OCI-LY3 (cell line): Measurements from ENCODE around the gene SEC14L6.
"Not testable (repeated sequence)": the region's sequence is repeated elsewhere in the genome, so short reads cannot be mapped to it uniquely, and the experiment has no call there.

ENCODE experiments used
- CTCF ChIP-seq: fragments of 200-600, 300-600 bp; sonication (generic); IDR thresholded peaks from 2 replicates; pipeline ENCODE4 v1.5.1; 2014; ENCODE audit warnings: antibody characterized with exemption, low read length, low read depth
- EZH2phosphoT487 ChIP-seq: fragments of 200-600 bp; shearing (Covaris generic); IDR thresholded peaks from 2 replicates; pipeline ENCODE4 v1.6.1; 2018; ENCODE audit warnings: antibody characterized with exemption, mixed run types, low read depth

DNA sequence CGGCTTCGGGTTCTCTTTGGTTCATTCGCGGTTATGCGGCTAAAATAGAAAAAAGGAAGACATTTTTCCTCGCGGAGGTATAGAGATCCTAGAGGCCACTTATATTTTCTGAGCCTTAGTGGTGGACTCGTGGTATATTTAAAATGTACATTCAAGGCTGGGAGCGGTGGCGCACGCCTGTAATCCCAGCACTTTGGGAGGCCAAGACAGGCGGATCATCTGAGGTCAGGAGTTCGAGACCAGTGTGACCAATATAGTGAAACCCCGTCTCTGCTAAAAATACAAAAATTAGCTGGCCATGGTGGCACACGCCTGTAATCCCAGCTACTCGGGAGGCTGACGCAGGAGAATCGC is 45.8 kb upstream of the SEC14L6 start:
- not testable (repeated sequence) for TF ChIP-seq CTCF, EZH2phosphoT487
